GM23338 (cell line): Measurements from ENCODE around the gene GDPD4. TPM values are rescaled to one million over a fixed set of nuclear protein-coding genes. Genes with fewer than 3 reads are reported as not detected.
A peak's percentile ranks its signal among the peaks of the same experiment; 100 is the strongest.

ENCODE experiments used
- ATAC-seq: fragments of 200-7000 bp; cut with Tn5 transposase; 3 replicates; pipeline ENCODE4 v1.9.1; 2020
- DNase-seq: peaks from one replicate; pipeline ENCODE4 v3.0.0-alpha.2; 2015; ENCODE audit warnings: low spot score
- H2AFZ ChIP-seq: fragments of 200-600 bp; sonication (generic); 2 replicates; pipeline ENCODE4 v1.8.0; 2016; ENCODE audit warnings: antibody characterized with exemption, mild to moderate bottlenecking, moderate library complexity
- H3F3A ChIP-seq: fragments of 200-600 bp; sonication (generic); replicated peaks from 2 replicates; pipeline ENCODE4 v1.8.0; 2017; ENCODE audit warnings: antibody characterized with exemption, mixed run types, low read depth
- H3K27ac ChIP-seq: fragments of 200-600 bp; sonication (generic); 2 replicates; pipeline ENCODE4 v1.6.1; 2016; ENCODE audit warnings: low read depth
- H3K27me3 ChIP-seq: fragments of 200-600 bp; sonication (generic); 2 replicates; pipeline ENCODE4 v1.8.0; 2016; ENCODE audit warnings: mild to moderate bottlenecking, mixed run types, moderate library complexity; ENCODE audit not compliant: insufficient read depth
- H3K36me3 ChIP-seq: fragments of 200-600 bp; sonication (generic); 2 replicates; pipeline ENCODE4 v1.8.0; 2016; ENCODE audit warnings: mild to moderate bottlenecking; ENCODE audit not compliant: insufficient read depth
- H3K4me1 ChIP-seq: fragments of 200-600 bp; sonication (generic); 2 replicates; pipeline ENCODE4 v1.8.0; 2016; ENCODE audit warnings: mild to moderate bottlenecking, moderate library complexity; ENCODE audit not compliant: insufficient read depth
- H3K4me2 ChIP-seq: fragments of 200-600 bp; sonication (generic); 2 replicates; pipeline ENCODE4 v1.7.1; 2017; ENCODE audit warnings: mixed run types
- H3K4me3 ChIP-seq: fragments of 200-600 bp; sonication (generic); 2 replicates; pipeline ENCODE4 v1.6.1; 2016; ENCODE audit warnings: mixed run types
- H3K79me2 ChIP-seq: fragments of 200-600 bp; sonication (generic); replicated peaks from 2 replicates; pipeline ENCODE4 v1.8.0; 2017; ENCODE audit warnings: mild to moderate bottlenecking; ENCODE audit not compliant: insufficient read depth
- H3K9me2 ChIP-seq: fragments of 200-600 bp; sonication (generic); 2 replicates; pipeline ENCODE4 v1.8.0; 2017; ENCODE audit not compliant: insufficient read depth
- H4K20me1 ChIP-seq: fragments of 200-600 bp; sonication (generic); replicated peaks from 2 replicates; pipeline ENCODE4 v1.8.0; 2017; ENCODE audit warnings: mild to moderate bottlenecking; ENCODE audit not compliant: insufficient read depth
- H3K27ac Mint-ChIP-seq: 2 replicates; pipeline ENCODE4 v1.8.0; 2020; ENCODE audit warnings: inconsistent platforms, mild to moderate bottlenecking, moderate library complexity, mixed read lengths
- H3K27me3 Mint-ChIP-seq: 3 replicates; pipeline ENCODE4 v1.8.0; 2022; ENCODE audit warnings: low read depth, mild to moderate bottlenecking, moderate library complexity, mixed read lengths, inconsistent platforms; ENCODE audit not compliant: insufficient read depth, poor library complexity
- H3K36me3 Mint-ChIP-seq: 3 replicates; pipeline ENCODE4 v1.8.0; 2021; ENCODE audit warnings: low read depth, mild to moderate bottlenecking, inconsistent platforms, moderate library complexity, mixed read lengths
- H3K4me1 Mint-ChIP-seq: 3 replicates; pipeline ENCODE4 v1.8.0; 2020; ENCODE audit warnings: mild to moderate bottlenecking, inconsistent platforms, mixed read lengths
- H3K4me3 Mint-ChIP-seq: 3 replicates; pipeline ENCODE4 v1.8.0; 2021; ENCODE audit warnings: moderate library complexity, mild to moderate bottlenecking, inconsistent platforms, mixed read lengths
- H3K9me3 Mint-ChIP-seq: 3 replicates; pipeline ENCODE4 v1.8.0; 2020; ENCODE audit warnings: moderate library complexity, mild to moderate bottlenecking, inconsistent platforms, mixed read lengths
- CREB1 ChIP-seq: fragments of 250-450 bp; sonication (Bioruptor Pico); IDR thresholded peaks from 2 replicates; pipeline ENCODE4 v1.5.0; 2020; ENCODE audit warnings: low read depth, mild to moderate bottlenecking, moderate library complexity
- CTCF ChIP-seq, 2 experiments: fragments of 200-600 bp in 1 of 2; sonication (generic) in 1 of 2; conservative IDR thresholded peaks; 2 replicates each; pipeline versions ENCODE4 v1.5.1 to v1.6.1; 2016 to 2017; ENCODE audit warnings: antibody characterized with exemption in 2 of 2, low read depth in 2 of 2, mild to moderate bottlenecking in 2 of 2, moderate library complexity in 1 of 2
- ETS1 ChIP-seq: IDR thresholded peaks from 2 replicates; pipeline ENCODE4 v1.6.1; 2016; ENCODE audit warnings: antibody characterized with exemption
- EZH2 ChIP-seq: fragments of 200-600 bp; sonication (generic); IDR thresholded peaks from one replicate; pipeline ENCODE4 v1.8.0; 2017; ENCODE audit warnings: antibody characterized with exemption, mild to moderate bottlenecking, low read depth; ENCODE audit not compliant: unreplicated experiment
- EZH2phosphoT487 ChIP-seq: fragments of 200-600 bp; sonication (generic); IDR thresholded peaks from one replicate; pipeline ENCODE4 v1.8.1; 2018; ENCODE audit warnings: antibody characterized with exemption; ENCODE audit not compliant: unreplicated experiment
- JUNB ChIP-seq: IDR thresholded peaks from one replicate; pipeline ENCODE4 v1.6.1; 2016; ENCODE audit warnings: antibody characterized with exemption; ENCODE audit not compliant: unreplicated experiment
- NANOG ChIP-seq: IDR thresholded peaks from 2 replicates; pipeline ENCODE4 v1.6.1; 2016; ENCODE audit warnings: antibody characterized with exemption, borderline replicate concordance
- POLR2AphosphoS5 ChIP-seq: IDR thresholded peaks from 2 replicates; pipeline ENCODE4 v1.6.1; 2016; ENCODE audit warnings: antibody characterized with exemption, low read depth
- REST ChIP-seq: IDR thresholded peaks from one replicate; pipeline ENCODE4 v1.6.1; 2018; ENCODE audit warnings: antibody characterized with exemption; ENCODE audit not compliant: unreplicated experiment
- STAT1 ChIP-seq: IDR thresholded peaks from one replicate; pipeline ENCODE4 v1.6.1; 2016; ENCODE audit warnings: antibody characterized with exemption; ENCODE audit not compliant: unreplicated experiment
- ZNF114 ChIP-seq: fragments of 250-450 bp; sonication (Bioruptor Pico); IDR thresholded peaks from 2 replicates; pipeline ENCODE4 v1.5.0; 2020; ENCODE audit warnings: mild to moderate bottlenecking, moderate library complexity
- ZNF331 ChIP-seq: fragments of 250-450 bp; sonication (Bioruptor Pico); IDR thresholded peaks from 2 replicates; pipeline ENCODE4 v1.5.0; 2020; ENCODE audit warnings: low read depth, mild to moderate bottlenecking, moderate library complexity
- ZNF462 ChIP-seq: fragments of 250-450 bp; sonication (Bioruptor Pico); IDR thresholded peaks from 2 replicates; pipeline ENCODE4 v1.5.0; 2020; ENCODE audit warnings: mild to moderate bottlenecking, moderate library complexity
- polyA plus RNA-seq: library from polyadenylated mRNA; unstranded; fragments of >200 nt; fragmentation: Nextera tagmentation; extraction: Ambion mirVana; gene quantifications from 2 replicates; pipeline ENCODE4 v1.2.1, GENCODE V29; 2016
- total RNA-seq: library from RNA; depleted of rRNA; stranded (reverse); fragments of >200 nt; shearing (Covaris generic); gene quantifications from 2 replicates; pipeline ENCODE4 v1.2.3, GENCODE V29; 2014

Gene GDPD4
- total and polyA plus RNA-seq, 2 experiments from 2014 or later: not detected

- Histone ChIP-seq H3K4me3 (no peak overlapping the region), H3K36me3 (no peaks in the 10 kb centered on the region), H4K20me1 (no peaks in the 10 kb centered on the region), H3F3A (no peaks in the 10 kb centered on the region), H3K27me3 (no peaks in the 10 kb centered on the region), H3K4me2 (no peak overlapping the region), H3K4me1 (no peaks in the 10 kb centered on the region), H3K9me2 (no peaks in the 10 kb centered on the region), H3K79me2 (no peaks in the 10 kb centered on the region), H3K27ac (no peak overlapping the region), H2AFZ (peak overlapping the region; percentile 61; the same call in 1 of the 2 replicates)
- H3K4me1 Mint-ChIP-seq: no peaks in the 10 kb centered on the region
- TF ChIP-seq POLR2AphosphoS5 (no peak), EZH2 (no peak), NANOG (no peak), ETS1 (no peak), ZNF462 (CRISPR knock-in tag) (no peak), REST (no peak), STAT1 (no peak), ZNF114 (CRISPR knock-in tag) (no peak), CREB1 (CRISPR knock-in tag) (no peak), EZH2phosphoT487 (no peak), CTCF (conservative IDR thresholded peaks at IDR 0.05; ENCODE audit: low read depth in 2 of 2) (no peak), JUNB (no peak), ZNF331 (CRISPR knock-in tag) (no peak)
- no peak overlapping the region for H3K27ac Mint-ChIP-seq
- H3K36me3 Mint-ChIP-seq: no peaks in the 10 kb centered on the region
- H3K4me3 Mint-ChIP-seq: no peak overlapping the region
- H3K9me3 Mint-ChIP-seq: no peaks in the 10 kb centered on the region
- H3K27me3 Mint-ChIP-seq: no peaks in the 10 kb centered on the region
- no peak for DNase-seq
- ATAC-seq: no peak
Observed at GRCh38 chr11:77284476-77285468, 16.7 kb downstream of the GDPD4 start.
